Measurements from ENCODE around the gene NLRP3. TPM values are rescaled to one million over a fixed set of nuclear protein-coding genes. Genes with fewer than 3 reads are reported as not detected.

Gene NLRP3
- total RNA-seq, 2 experiments from 2014 or later = 0.33 to 0.44 TPM

DNA sequence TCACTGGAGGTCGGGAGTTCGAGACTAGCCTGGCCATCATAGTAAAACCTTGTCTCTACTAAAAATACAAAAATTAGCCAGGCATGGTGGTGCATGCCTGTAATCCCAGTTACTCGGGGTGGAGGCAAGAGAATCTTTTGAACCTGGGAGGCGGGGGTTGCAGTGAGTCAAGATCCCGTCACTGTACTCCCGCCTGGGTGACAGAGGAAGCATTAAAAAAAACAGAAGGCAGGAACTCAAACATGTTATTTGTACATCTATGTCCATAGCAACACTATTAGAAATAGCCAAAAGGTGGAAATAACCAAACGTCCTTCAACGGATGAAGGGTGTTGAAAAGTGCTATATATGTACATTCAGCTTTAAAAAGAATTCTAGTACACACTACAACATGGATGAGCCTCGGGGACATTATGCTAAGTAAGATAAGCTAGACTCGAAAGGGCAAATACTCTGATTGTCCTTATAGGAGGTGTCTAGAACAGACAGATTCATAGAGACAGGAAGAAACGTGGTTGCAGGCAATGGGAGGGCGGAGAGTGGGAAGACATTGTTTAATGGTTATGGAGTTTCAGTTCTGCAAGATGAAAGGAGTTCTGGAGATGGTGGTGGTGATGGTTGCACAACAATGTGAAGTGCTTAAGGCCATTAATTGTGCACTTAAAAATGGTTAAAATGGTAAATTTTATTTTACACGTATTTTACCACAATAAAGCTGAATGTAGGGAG, 19.2 kb downstream of the NLRP3 start:
- ATAC-seq = no peak
- H3K4me3 Mint-ChIP-seq = no peak overlapping the region
- H3K36me3 Mint-ChIP-seq = no peaks in the 10 kb centered on the region
- H3K9me3 Mint-ChIP-seq (ENCODE audit: low read depth) = no peaks in the 10 kb centered on the region
- CTCF ChIA-PET = no interaction called here
- no peak overlapping the region for H3K27ac Mint-ChIP-seq
- H3K4me1 Mint-ChIP-seq = no peaks in the 10 kb centered on the region
- H3K27me3 Mint-ChIP-seq = no peaks in the 10 kb centered on the region
- DNase-seq = no peak

DNA sequence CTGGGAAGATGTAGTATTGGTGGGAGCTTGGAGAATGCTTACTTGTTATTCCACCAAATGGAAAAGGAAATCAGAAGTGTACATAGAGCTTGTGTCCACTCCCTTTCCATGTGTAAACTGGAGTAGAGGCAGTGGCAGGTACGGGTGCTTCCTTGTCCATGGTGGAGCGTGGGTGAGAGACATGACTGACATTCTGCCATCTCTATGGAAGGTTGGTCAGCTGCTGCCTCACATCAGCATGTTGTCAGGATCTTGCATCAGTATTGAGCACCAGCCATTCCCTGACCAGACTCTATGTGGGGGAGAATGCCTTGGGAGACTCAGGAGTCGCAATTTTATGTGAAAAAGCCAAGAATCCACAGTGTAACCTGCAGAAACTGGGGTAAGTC, 19.8 kb downstream of the NLRP3 start:
- Mint-ChIP-seq H3K4me1 (peaks cover 2% of the 10 kb centered on the region), H3K27me3 (no peaks in the 10 kb centered on the region), H3K9me3 (ENCODE audit: low read depth) (no peaks in the 10 kb centered on the region), H3K27ac (no peak overlapping the region), H3K4me3 (no peak overlapping the region), H3K36me3 (no peaks in the 10 kb centered on the region)
- CTCF ChIA-PET = no interaction called here
- ATAC-seq (no peak), DNase-seq (no peak)

DNA sequence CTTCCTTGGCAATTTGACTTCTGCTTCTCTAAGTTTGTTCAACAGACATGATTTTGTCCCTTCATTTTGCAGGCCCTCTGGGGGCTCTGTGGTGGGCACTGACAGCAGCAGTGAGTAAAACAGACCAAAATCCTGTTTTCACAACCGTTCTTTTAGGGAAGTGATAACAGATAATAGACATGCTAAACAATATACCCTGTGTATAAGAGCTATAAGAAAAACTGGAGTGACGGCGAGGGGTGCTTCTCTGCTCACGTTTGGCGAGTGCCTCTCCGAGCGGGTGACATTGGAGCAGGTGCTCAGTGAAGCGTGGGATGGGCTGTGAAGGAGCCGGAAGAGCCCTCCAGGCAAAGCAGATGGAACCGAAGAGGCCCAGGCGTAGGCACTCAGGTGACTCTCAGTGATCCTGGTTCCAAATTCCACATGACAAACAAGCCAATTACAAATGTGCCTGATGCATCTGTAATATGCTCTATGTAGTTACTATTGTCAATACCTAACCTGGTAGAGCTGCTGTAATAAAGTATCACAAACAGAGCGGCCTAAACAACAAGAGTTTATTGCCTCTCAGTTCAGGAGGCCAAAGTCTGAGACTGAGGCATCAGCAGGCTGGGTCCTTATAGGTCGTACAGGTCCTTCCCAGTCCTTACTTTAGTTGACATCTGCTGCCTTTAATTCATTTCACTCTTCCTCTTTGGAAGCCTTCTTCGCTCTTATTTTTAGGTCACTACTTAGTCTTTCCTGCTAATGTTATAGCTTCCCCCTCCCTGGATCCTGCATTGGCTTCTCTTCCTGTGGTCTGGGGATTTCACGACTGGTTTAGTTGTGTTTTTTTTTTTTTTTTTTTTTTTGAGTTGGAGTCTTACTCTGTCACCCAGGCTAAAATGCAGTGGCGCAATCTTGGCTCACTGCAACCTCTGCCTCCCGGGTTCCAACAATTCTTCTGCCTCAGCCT, 21.9 kb downstream of the NLRP3 start:
- DNase-seq (no peak), ATAC-seq (no peak)
- Mint-ChIP-seq H3K36me3 (no peaks in the 10 kb centered on the region), H3K27me3 (no peaks in the 10 kb centered on the region), H3K4me3 (no peak overlapping the region), H3K27ac (no peak overlapping the region), H3K4me1 (peaks cover 2% of the 10 kb centered on the region), H3K9me3 (ENCODE audit: low read depth) (no peaks in the 10 kb centered on the region)
- CTCF ChIA-PET = no interaction called here

GRCh38 chr1:247440001-247440620, 24.1 kb downstream of the NLRP3 start:
- H3K27me3 Mint-ChIP-seq = no peaks in the 10 kb centered on the region
- CTCF ChIA-PET = no interaction called here
- H3K9me3 Mint-ChIP-seq (ENCODE audit: low read depth) = no peaks in the 10 kb centered on the region
- ATAC-seq (no peak), DNase-seq (no peak)
- H3K27ac Mint-ChIP-seq = no peak overlapping the region
- no peak overlapping the region for H3K4me3 Mint-ChIP-seq
- H3K4me1 Mint-ChIP-seq = peaks cover 2% of the 10 kb centered on the region
- H3K36me3 Mint-ChIP-seq = no peaks in the 10 kb centered on the region

DNA sequence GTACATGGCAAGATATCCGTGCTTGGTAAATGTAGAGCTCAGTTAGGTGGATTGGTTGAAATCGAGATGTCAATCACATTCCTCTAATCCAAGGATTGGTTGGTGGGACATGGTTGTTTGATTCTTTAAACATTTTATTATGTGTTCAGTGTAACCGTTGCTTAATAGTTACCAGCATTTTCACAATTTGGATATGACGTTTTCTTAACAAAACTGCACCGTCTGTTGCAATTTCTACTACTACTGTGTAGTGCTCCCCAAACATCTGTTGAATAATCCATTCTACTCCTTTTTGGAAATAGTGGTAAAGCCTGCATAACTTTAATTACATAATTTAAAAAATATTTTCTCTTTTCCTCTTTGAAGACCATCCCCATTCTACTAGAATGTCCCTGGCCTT, 25.6 kb downstream of the NLRP3 start:
- no peaks in the 10 kb centered on the region for H3K36me3 Mint-ChIP-seq
- no peaks in the 10 kb centered on the region for H3K27me3 Mint-ChIP-seq
- no peaks in the 10 kb centered on the region for H3K9me3 Mint-ChIP-seq (ENCODE audit: low read depth)
- H3K27ac Mint-ChIP-seq = no peak overlapping the region
- H3K4me1 Mint-ChIP-seq = peaks cover 2% of the 10 kb centered on the region
- no peak for ATAC-seq
- H3K4me3 Mint-ChIP-seq = no peak overlapping the region
- no peak for DNase-seq
- CTCF ChIA-PET = no interaction called here

DNA sequence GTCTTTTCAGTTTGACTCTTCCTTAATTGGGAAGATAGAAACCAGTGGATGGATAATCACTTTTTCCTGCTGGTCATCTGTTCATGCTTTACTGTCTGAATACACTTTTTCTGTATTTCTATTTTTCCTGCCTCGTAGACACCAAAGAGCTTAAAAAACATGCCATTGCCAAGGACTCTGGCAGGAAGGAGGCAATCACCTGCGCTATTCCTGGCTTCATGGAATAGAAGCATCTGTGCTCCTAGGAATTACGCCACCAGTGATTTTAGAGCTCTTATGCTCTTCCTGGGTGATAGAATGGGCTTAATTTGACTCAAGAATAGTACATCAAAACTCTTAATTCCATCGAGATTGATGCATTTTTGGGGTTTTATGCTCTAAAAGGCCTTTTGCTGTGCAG, 26.2 kb downstream of the NLRP3 start:
- no peak for ATAC-seq
- Mint-ChIP-seq H3K27me3 (no peaks in the 10 kb centered on the region), H3K4me1 (peaks cover 2% of the 10 kb centered on the region), H3K27ac (no peak overlapping the region), H3K36me3 (no peaks in the 10 kb centered on the region), H3K4me3 (no peak overlapping the region), H3K9me3 (ENCODE audit: low read depth) (no peaks in the 10 kb centered on the region)
- CTCF ChIA-PET = no interaction called here
- DNase-seq = no peak

- ATAC-seq (no peak), DNase-seq (no peak)
- peaks cover 2% of the 10 kb centered on the region for H3K4me1 Mint-ChIP-seq
- no peak overlapping the region for H3K4me3 Mint-ChIP-seq
- no peaks in the 10 kb centered on the region for H3K36me3 Mint-ChIP-seq
- no peaks in the 10 kb centered on the region for H3K27me3 Mint-ChIP-seq
- no peaks in the 10 kb centered on the region for H3K9me3 Mint-ChIP-seq (ENCODE audit: low read depth)
- no peak overlapping the region for H3K27ac Mint-ChIP-seq
- CTCF ChIA-PET = no interaction called here
Measured at GRCh38 chr1:247443641-247444040, 27.7 kb downstream of the NLRP3 start.

GRCh38 chr1:247444571-247444970, 28.6 kb downstream of the NLRP3 start:
- DNase-seq = no peak
- CTCF ChIA-PET = no interaction called here
- ATAC-seq = no peak
- H3K4me1 Mint-ChIP-seq = peaks cover 2% of the 10 kb centered on the region
- H3K27ac Mint-ChIP-seq = no peak overlapping the region
- H3K4me3 Mint-ChIP-seq = no peak overlapping the region
- H3K36me3 Mint-ChIP-seq = no peaks in the 10 kb centered on the region
- no peaks in the 10 kb centered on the region for H3K27me3 Mint-ChIP-seq
- H3K9me3 Mint-ChIP-seq (ENCODE audit: low read depth) = no peaks in the 10 kb centered on the region

DNA sequence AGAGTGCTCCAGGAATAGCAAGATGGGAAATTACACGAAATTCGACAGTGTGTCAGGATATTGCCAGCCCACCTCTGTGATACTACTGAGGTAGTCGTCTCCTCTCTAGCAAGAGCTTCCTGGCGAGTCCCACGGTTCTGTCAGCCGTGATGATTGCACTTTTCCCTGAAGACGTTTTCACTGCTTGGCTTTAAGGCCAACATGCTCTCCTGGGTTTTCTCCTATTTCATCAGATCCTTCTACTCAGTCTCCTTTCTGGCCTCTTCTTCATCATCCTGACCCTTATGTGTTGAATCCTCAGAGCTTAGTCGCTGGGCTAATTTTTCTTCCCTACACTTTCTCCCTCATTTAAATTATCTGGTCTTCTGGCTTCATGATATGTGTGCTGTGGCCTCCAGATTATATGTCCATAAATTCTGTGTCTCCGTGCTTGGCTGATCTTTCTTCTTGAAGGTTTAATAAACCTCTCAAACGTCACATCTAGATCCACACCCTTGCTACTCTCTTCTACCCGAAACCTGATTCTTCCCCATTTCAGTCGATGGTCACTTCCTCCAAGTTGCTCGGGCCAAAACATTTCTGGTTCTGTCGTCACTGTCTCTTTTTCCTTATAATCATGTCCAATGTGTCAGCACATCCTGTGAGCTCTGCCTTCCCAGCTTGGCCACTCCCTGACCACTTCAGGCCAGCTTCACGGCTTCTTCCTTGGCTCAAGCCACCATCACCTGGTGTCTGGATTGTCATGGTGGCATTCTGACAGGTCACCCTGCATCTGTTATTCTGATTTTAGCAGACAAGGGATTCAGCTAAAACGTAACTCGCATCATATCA, 29.8 kb downstream of the NLRP3 start:
- DNase-seq = no peak
- Mint-ChIP-seq H3K9me3 (ENCODE audit: low read depth) (no peaks in the 10 kb centered on the region), H3K4me1 (no peaks in the 10 kb centered on the region), H3K4me3 (no peak overlapping the region), H3K27ac (no peak overlapping the region), H3K27me3 (no peaks in the 10 kb centered on the region), H3K36me3 (no peaks in the 10 kb centered on the region)
- CTCF ChIA-PET = no interaction called here
- ATAC-seq = no peak

DNA sequence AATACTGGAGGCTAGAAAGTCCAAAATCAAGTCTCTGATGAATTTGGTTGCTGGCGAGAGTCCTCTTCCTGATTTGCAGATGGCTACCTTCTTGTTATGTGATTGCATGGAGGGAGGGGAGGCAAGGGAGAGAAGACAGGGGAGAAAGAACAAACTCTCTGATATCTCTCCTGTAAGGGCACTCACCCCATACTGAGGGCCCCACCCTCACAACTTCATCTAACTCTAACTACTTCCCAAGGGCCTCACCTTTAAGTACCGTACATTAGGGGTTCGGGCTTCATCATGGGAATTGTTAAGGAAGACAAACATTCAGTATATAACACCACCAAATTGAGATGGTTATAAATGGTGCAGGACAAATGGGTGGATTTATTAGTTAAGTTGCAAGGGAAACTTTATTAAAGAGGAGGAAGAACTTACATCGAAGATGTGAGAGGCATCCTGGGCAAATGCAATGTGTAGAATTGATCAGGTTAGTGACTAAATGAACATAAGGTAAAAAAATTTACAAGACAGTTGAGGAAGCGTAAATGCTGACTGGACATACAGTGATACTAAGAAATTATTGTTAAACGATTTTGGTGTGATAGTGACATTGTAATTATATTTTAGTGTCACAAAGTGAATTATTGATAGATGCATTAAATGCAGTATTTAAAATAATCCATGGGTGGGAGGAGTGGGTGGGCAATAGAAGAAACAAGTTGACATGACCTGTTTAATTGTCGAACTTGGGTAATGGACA, 31.4 kb downstream of the NLRP3 start:
- CTCF ChIA-PET = no interaction called here
- Mint-ChIP-seq H3K9me3 (ENCODE audit: low read depth) (no peaks in the 10 kb centered on the region), H3K27ac (no peak overlapping the region), H3K36me3 (no peaks in the 10 kb centered on the region), H3K4me1 (no peaks in the 10 kb centered on the region), H3K4me3 (no peak overlapping the region), H3K27me3 (no peaks in the 10 kb centered on the region)
- ATAC-seq (no peak), DNase-seq (no peak)

DNA sequence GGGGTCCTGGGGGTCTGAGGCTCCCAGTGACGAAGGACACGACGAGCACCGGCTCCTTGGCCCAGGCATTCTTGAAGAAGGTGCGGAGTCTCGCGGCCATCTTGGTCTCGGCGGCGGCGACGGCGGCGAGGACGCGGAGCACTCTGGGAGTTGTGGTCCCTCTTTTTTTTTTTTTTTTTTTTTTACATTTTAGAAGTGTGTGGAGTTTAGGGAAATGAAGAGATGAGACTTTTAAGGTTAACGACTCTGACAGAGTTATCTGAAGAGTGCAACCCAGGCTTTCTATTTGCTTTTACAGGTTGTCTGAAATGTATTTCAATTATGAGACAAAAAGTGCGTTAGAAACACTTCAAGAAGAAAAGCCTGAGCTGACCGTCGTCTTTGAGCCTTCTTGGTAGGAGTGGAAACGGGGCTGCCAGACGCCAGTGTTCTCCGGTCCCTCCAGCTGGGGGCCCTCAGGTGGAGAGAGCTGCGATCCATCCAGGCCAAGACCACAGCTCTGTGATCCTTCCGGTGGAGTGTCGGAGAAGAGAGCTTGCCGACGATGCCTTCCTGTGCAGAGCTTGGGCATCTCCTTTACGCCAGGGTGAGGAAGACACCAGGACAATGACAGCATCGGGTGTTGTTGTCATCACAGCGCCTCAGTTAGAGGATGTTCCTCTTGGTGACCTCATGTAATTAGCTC, 32.3 kb downstream of the NLRP3 start:
- peaks cover 2% of the 10 kb centered on the region for H3K27me3 Mint-ChIP-seq
- no peak overlapping the region for H3K27ac Mint-ChIP-seq
- ATAC-seq (no peak), DNase-seq (no peak)
- CTCF ChIA-PET = interaction anchor here (1.3 kb wide), 1 partner anchor 15 kb away, joined by 3 read pairs; no protein-coding TSS in a partner anchor
- H3K9me3 Mint-ChIP-seq (ENCODE audit: low read depth) = no peaks in the 10 kb centered on the region
- H3K36me3 Mint-ChIP-seq = no peaks in the 10 kb centered on the region
- no peak overlapping the region for H3K4me3 Mint-ChIP-seq
- H3K4me1 Mint-ChIP-seq = no peaks in the 10 kb centered on the region

- CTCF ChIA-PET = no interaction called here
- ATAC-seq = no peak
- Mint-ChIP-seq H3K27ac (no peak overlapping the region), H3K27me3 (peaks cover 18% of the 10 kb centered on the region), H3K4me3 (no peak overlapping the region), H3K36me3 (no peaks in the 10 kb centered on the region), H3K4me1 (no peaks in the 10 kb centered on the region), H3K9me3 (ENCODE audit: low read depth) (no peaks in the 10 kb centered on the region)
- no peak for DNase-seq
Measured at GRCh38 chr1:247451388-247452010, 35.5 kb downstream of the NLRP3 start.
